Activated CD4-positive, alpha-beta T cell treated with anti-CD3 and anti-CD28 coated beads, Interleukin-2, Interleukin-6, amounts not matched to agents 100 ng/mL and 50 ng/mL, durations not matched to agents 16 hours and 8 hours (primary cell): ENCODE results near the gene TNFRSF18.

Experiments used
- DNase-seq: peaks from one replicate; pipeline ENCODE4 v3.0.0-alpha.2; 2020

The TNFRSF18 gene

DNA sequence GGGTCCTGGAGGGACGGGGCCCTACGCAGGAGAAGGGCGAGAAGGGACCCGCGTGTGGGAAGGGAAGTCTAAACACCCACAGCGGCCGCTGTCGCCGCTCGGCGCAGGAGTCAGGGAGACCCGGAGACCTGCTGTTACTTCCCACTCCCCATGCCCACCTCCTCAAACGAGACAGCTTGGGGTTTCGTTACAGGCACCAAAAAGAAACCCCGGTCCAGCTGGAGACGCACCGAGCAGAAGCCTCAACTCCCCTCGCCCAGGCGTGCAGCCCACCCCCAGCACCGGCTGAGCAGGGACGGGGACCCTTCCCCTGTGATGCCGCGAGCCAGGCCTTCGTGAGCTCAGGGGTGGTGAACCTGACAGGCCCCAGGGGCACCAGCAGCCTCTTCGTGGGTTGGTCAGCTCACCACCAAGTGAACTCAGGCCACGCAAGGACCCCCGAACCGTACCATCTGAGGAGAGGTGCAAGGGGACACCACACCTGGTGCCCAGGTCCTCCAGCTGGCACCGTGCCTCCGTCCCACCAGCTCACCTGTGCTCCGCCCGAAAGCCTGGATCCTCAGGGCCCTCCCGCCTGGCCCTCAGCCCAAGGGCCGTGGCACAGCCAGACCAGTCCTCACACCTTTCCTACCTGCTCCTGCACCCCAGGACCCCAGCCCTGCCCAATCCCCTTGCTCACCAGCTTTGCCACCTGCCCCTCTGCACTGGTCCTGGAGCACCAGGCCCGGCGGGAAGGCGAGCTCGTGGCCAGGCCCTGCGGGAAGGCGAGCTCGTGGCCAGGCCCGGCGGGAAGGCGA is 20.4 kb upstream of the TNFRSF18 start:
- no peak for DNase-seq

DNA sequence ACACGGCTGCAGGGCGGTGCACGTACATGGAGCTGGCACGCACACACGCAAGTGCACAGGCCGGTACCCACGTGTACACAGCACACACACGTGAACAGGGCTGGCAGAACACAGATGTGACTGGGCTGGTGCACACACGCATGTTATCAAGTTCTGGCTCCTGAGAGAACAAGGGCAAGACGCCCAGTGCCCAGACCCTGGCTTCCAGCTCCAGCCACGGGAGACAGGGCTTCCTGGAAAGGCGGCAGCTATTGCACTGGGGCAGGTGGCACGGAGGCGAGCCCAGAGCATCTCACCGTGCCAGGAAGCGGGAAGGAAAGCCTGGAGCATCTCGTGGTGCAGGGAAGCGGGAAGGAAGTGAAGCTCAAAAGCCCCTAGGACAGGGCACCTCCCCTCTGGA is 19.5 kb upstream of the TNFRSF18 start:
- DNase-seq = no peak

- DNase-seq = no peak
Observed at GRCh38 chr1:1225238-1225845, 18.9 kb upstream of the TNFRSF18 start.

DNA sequence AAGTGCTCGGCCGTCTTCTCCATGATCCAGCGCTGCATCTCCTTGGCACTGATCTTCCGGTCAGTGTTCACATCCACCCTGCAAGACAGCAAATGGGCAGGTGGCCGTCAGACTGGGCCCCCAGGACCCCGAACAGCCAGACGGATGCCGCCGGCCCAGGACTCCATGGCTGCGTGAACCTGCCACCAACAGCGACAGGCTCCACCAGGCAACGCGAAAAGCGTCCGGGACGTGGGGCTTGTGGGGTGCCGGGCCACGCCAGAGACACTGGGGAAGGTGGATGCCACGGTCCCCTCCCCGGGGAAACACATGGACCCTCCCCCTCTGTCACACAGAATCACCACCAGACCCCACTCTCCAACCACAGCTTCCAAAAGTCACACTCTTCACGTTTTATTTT is 17.5 kb upstream of the TNFRSF18 start:
- no peak for DNase-seq

DNA sequence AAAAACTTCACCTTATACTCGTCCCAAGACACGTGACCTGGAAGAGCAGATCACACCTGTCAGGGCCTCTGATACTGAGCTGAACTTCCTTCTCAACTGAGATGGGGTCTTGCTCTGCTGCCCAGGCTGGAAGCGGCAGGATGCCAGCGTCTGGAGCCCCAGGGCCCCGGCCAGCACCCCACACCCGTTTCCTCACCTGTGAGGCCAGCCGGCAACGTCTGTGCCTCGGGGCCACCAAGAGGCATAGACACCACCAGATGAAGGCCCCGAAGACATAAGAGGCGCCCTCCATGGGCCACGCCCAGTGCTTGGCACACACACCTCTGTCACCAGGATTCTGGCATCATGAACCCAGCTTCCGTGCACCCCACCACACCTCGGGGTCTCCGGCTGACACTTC is 16.9 kb upstream of the TNFRSF18 start:
- no peak for DNase-seq

- no peak for DNase-seq
Observed at GRCh38 chr1:1222575-1223225, 16.3 kb upstream of the TNFRSF18 start.

DNA sequence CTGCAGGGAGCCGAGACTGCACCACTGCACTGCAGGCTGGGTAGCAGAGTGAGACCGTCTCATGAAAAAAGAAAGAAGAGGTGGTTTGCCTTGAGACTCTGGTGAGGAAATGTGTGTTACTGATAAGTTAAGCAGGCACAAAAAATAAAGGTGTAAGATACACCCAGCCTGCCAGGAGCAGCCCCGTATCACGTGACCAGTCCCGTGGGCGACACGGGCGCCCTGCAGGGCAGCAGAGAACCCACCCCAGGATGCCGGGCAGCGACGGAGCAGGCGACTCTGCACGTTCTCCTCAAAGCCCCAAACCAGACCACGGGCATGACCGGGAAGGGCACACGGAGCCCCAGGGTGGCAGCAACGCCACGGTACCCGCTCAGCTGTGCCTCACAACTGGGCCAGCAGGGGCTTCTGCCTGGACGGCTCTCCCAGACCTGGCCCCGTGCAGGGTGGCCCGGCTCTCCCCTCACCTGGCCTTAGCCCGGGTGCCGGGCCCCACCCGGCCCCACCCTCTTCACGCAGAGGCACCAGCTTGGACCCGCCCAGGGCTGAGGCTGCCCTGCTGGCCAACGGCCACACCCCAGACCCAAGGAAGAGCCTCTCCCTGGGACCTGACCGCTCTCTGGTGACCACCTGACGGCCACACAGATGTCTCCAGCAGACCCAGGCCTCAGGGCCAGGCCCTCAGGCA is 15.6 kb upstream of the TNFRSF18 start:
- no peak for DNase-seq

- DNase-seq = no peak
Observed at GRCh38 chr1:1220197-1220596, 13.8 kb upstream of the TNFRSF18 start.

DNA sequence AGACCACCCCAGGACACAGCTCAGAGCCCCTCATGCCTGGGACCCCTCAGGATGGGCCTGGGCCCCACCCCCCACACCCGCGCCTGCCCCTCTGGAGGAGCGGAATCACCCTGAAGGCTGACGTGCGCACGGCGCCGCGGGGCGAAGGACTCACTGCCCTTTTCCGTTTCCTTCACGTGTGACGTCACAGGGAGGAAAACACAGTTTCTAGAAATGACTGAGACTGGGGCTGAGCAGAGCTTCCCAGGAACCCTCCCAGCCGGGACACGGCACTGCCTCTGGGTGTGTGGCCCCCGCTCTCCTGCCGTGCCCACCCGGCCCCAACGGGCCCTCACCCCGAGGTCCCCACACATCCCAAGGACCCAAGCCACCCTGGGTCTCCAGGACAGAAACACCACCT is 12.9 kb upstream of the TNFRSF18 start:
- peak; percentile 84 for DNase-seq

- DNase-seq = no peak
Observed at GRCh38 chr1:1218524-1219200, 12.3 kb upstream of the TNFRSF18 start.

GRCh38 chr1:1217621-1218523 is 11.5 kb upstream of the TNFRSF18 start:
- DNase-seq = peak; percentile 39

GRCh38 chr1:1216770-1217620 is 10.6 kb upstream of the TNFRSF18 start:
- DNase-seq = peak; percentile 79

GRCh38 chr1:1215881-1216605 is 9.7 kb upstream of the TNFRSF18 start:
- DNase-seq = no peak

- peak; percentile 38 for DNase-seq
Observed at GRCh38 chr1:1215080-1215676, 8.8 kb upstream of the TNFRSF18 start.

- DNase-seq = peak; percentile 61
Observed at GRCh38 chr1:1213345-1214265, 7.2 kb upstream of the TNFRSF18 start, which contains the start of gene TNFRSF4. Gene TNFRSF4, minus strand, starts transcription at chr1:1214153. Its CDS starts 26 bp downstream, at chr1:1214127.

DNA sequence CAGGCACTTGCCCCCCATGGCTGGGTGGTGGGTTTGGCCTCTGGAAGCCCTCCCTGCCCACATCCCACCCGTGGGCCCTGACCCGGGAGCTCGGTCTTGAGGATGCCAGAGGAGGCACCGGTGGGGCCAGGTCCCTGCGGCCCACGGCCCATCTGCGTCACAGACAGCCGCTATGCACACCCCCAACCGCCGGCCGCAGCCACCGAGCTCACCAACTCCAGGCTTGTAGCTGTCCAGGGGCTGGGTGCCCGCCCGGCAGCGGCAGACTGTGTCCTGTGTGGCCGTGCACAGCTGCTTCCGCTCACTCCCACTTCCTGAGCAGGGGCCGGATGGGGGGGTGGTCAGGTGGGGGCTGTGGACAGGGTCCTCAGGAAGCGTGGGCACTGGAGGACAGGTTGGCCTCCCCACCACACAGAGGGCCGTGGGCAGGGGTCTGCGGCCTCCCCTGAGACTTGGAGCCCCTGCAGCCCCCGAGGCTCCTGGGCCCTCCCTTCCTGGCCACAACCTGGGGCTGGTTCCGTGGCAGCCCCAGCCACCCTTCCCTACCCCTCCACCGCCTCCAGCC is 6.5 kb upstream of the TNFRSF18 start:
- peak; percentile 68 for DNase-seq

DNA sequence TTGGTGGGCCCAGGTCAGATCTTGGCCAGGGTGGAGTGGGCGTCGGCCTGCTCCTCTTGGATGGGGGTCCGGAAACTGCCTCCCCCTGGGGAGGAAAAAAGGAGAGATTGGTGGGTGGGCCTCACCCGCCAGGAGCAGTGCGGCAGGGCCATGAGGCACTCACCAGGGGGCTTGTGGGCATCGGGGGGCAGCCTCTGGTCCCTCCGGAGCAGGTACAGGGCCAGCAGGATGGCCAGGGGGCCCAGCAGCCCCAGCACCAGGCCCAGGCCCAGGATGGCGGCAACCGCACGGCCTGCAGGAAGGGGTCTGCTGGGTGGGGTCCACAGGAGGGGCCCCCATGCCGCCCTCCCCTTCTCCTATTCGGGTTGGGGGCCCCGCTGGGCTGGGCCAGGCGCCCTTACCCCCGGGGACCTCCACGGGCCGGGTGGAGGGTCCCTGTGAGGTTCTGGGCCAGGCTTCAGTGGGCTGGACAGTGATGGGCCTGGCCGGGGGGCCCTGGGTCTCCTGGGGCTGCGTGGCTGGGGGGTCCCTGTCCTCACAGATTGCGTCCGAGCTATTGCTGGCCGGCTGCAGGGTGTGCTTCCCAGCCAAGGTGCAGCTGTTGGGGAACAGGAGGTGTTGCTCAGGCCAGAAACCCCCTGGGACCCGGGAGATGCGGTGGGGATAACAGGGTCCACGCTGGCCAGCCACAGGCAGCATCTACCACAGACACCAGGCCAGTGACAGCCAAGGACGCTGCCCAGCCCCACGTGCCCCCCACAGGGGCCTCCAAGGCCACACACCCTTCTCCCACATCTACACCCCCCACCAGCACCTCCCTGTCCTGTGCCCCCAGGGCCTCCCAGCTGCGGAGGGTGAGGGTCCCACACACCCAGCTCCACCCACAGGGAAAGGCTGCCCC is 5.4 kb upstream of the TNFRSF18 start:
- no peak for DNase-seq
